ENCODE results near the gene TANGO6.

TANGO6 gene

GRCh38 chr16:68917541-68917940 lies 74.2 kb downstream of the TANGO6 start:
- Histone ChIP-seq H3K9me3 (replicated peaks; ENCODE audit: low read length) (no peaks in the 10 kb centered on the region), H3K4me2 (ENCODE audit: low read length) (no peak overlapping the region), H3K4me3 (ENCODE audit: low read length) (no peak overlapping the region), H3K4me1 (ENCODE audit: control insufficient read depth, insufficient read depth, low read length) (no peaks in the 10 kb centered on the region), H3K36me3 (ENCODE audit: insufficient read depth, low read length) (peaks cover 15% of the 10 kb centered on the region), H3K9ac (ENCODE audit: low read depth, low read length) (no peak overlapping the region), H3K27me3 (ENCODE audit: control insufficient read depth, insufficient read depth, low read length) (no peaks in the 10 kb centered on the region)

- H3K9ac ChIP-seq (ENCODE audit: low read depth, low read length): no peak overlapping the region
- no peaks in the 10 kb centered on the region for H3K27me3 ChIP-seq (ENCODE audit: control insufficient read depth, insufficient read depth, low read length)
- no peaks in the 10 kb centered on the region for H3K9me3 ChIP-seq (replicated peaks; ENCODE audit: low read length)
- H3K4me2 ChIP-seq (ENCODE audit: low read length): no peak overlapping the region
- H3K4me1 ChIP-seq (ENCODE audit: control insufficient read depth, insufficient read depth, low read length): no peaks in the 10 kb centered on the region
- H3K36me3 ChIP-seq (ENCODE audit: insufficient read depth, low read length): peaks cover 15% of the 10 kb centered on the region
- H3K4me3 ChIP-seq (ENCODE audit: low read length): no peak overlapping the region
These were observed 77.0 kb downstream of the TANGO6 start for GRCh38 chr16:68920349-68920748.

GRCh38 chr16:68921637-68922036 lies 78.3 kb downstream of the TANGO6 start:
- no peak overlapping the region for H3K4me2 ChIP-seq (ENCODE audit: low read length)
- H3K4me3 ChIP-seq (ENCODE audit: low read length): no peak overlapping the region
- no peaks in the 10 kb centered on the region for H3K27me3 ChIP-seq (ENCODE audit: control insufficient read depth, insufficient read depth, low read length)
- peaks cover 15% of the 10 kb centered on the region for H3K36me3 ChIP-seq (ENCODE audit: insufficient read depth, low read length)
- no peaks in the 10 kb centered on the region for H3K9me3 ChIP-seq (replicated peaks; ENCODE audit: low read length)
- H3K4me1 ChIP-seq (ENCODE audit: control insufficient read depth, insufficient read depth, low read length): no peaks in the 10 kb centered on the region
- H3K9ac ChIP-seq (ENCODE audit: low read depth, low read length): no peak overlapping the region

- H3K9ac ChIP-seq (ENCODE audit: low read depth, low read length): no peak overlapping the region
- H3K36me3 ChIP-seq (ENCODE audit: insufficient read depth, low read length): peaks cover 21% of the 10 kb centered on the region
- H3K4me1 ChIP-seq (ENCODE audit: control insufficient read depth, insufficient read depth, low read length): no peaks in the 10 kb centered on the region
- no peak overlapping the region for H3K4me2 ChIP-seq (ENCODE audit: low read length)
- no peak overlapping the region for H3K4me3 ChIP-seq (ENCODE audit: low read length)
- H3K27me3 ChIP-seq (ENCODE audit: control insufficient read depth, insufficient read depth, low read length): no peaks in the 10 kb centered on the region
- no peaks in the 10 kb centered on the region for H3K9me3 ChIP-seq (replicated peaks; ENCODE audit: low read length)
These were observed 79.8 kb downstream of the TANGO6 start for GRCh38 chr16:68923116-68923515.

- Histone ChIP-seq H3K36me3 (ENCODE audit: insufficient read depth, low read length) (peaks cover 21% of the 10 kb centered on the region), H3K9ac (ENCODE audit: low read depth, low read length) (no peak overlapping the region), H3K4me1 (ENCODE audit: control insufficient read depth, insufficient read depth, low read length) (no peaks in the 10 kb centered on the region), H3K9me3 (replicated peaks; ENCODE audit: low read length) (no peaks in the 10 kb centered on the region), H3K4me3 (ENCODE audit: low read length) (no peak overlapping the region), H3K4me2 (ENCODE audit: low read length) (no peak overlapping the region), H3K27me3 (ENCODE audit: control insufficient read depth, insufficient read depth, low read length) (no peaks in the 10 kb centered on the region)
These were observed 83.7 kb downstream of the TANGO6 start for GRCh38 chr16:68927018-68927417.

- Histone ChIP-seq H3K27me3 (ENCODE audit: control insufficient read depth, insufficient read depth, low read length) (no peaks in the 10 kb centered on the region), H3K4me2 (ENCODE audit: low read length) (no peak overlapping the region), H3K36me3 (ENCODE audit: insufficient read depth, low read length) (peaks cover 21% of the 10 kb centered on the region), H3K9ac (ENCODE audit: low read depth, low read length) (no peak overlapping the region), H3K4me1 (ENCODE audit: control insufficient read depth, insufficient read depth, low read length) (no peaks in the 10 kb centered on the region), H3K9me3 (replicated peaks; ENCODE audit: low read length) (no peaks in the 10 kb centered on the region), H3K4me3 (ENCODE audit: low read length) (no peak overlapping the region)
These were observed 87.9 kb downstream of the TANGO6 start for GRCh38 chr16:68931196-68931595.

- no peak overlapping the region for H3K4me3 ChIP-seq (ENCODE audit: low read length)
These were observed 91.1 kb downstream of the TANGO6 start for GRCh38 chr16:68934402-68934801.

GRCh38 chr16:68935008-68935407 lies 91.7 kb downstream of the TANGO6 start:
- Histone ChIP-seq H3K9ac (ENCODE audit: low read depth, low read length) (no peak overlapping the region), H3K4me1 (ENCODE audit: control insufficient read depth, insufficient read depth, low read length) (no peaks in the 10 kb centered on the region), H3K9me3 (replicated peaks; ENCODE audit: low read length) (no peaks in the 10 kb centered on the region), H3K4me2 (ENCODE audit: low read length) (no peak overlapping the region), H3K27me3 (ENCODE audit: control insufficient read depth, insufficient read depth, low read length) (no peaks in the 10 kb centered on the region), H3K36me3 (ENCODE audit: insufficient read depth, low read length) (peaks cover 8% of the 10 kb centered on the region), H3K4me3 (ENCODE audit: low read length) (no peak overlapping the region)

More at GRCh38 chr16:68934402-68934801, 91.1 kb downstream of the TANGO6 start:
- Histone ChIP-seq H3K27me3 (ENCODE audit: control insufficient read depth, insufficient read depth, low read length) (no peaks in the 10 kb centered on the region), H3K9me3 (replicated peaks; ENCODE audit: low read length) (no peaks in the 10 kb centered on the region), H3K9ac (ENCODE audit: low read depth, low read length) (no peak overlapping the region), H3K36me3 (ENCODE audit: insufficient read depth, low read length) (peaks cover 12% of the 10 kb centered on the region), H3K4me2 (ENCODE audit: low read length) (no peak overlapping the region), H3K4me1 (ENCODE audit: control insufficient read depth, insufficient read depth, low read length) (no peaks in the 10 kb centered on the region)

- Histone ChIP-seq H3K9me3 (replicated peaks; ENCODE audit: low read length) (no peaks in the 10 kb centered on the region), H3K9ac (ENCODE audit: low read depth, low read length) (no peak overlapping the region), H3K4me1 (ENCODE audit: control insufficient read depth, insufficient read depth, low read length) (no peaks in the 10 kb centered on the region), H3K27me3 (ENCODE audit: control insufficient read depth, insufficient read depth, low read length) (no peaks in the 10 kb centered on the region), H3K36me3 (ENCODE audit: insufficient read depth, low read length) (no peaks in the 10 kb centered on the region), H3K4me3 (ENCODE audit: low read length) (no peak overlapping the region), H3K4me2 (ENCODE audit: low read length) (no peak overlapping the region)
These were observed 93.7 kb downstream of the TANGO6 start for GRCh38 chr16:68936736-68937631.

- H3K27me3 ChIP-seq (ENCODE audit: control insufficient read depth, insufficient read depth, low read length): no peaks in the 10 kb centered on the region
- H3K4me1 ChIP-seq (ENCODE audit: control insufficient read depth, insufficient read depth, low read length): no peaks in the 10 kb centered on the region
- no peak overlapping the region for H3K9ac ChIP-seq (ENCODE audit: low read depth, low read length)
- H3K36me3 ChIP-seq (ENCODE audit: insufficient read depth, low read length): no peaks in the 10 kb centered on the region
- no peak overlapping the region for H3K4me3 ChIP-seq (ENCODE audit: low read length)
- H3K4me2 ChIP-seq (ENCODE audit: low read length): no peak overlapping the region
- H3K9me3 ChIP-seq (replicated peaks; ENCODE audit: low read length): no peaks in the 10 kb centered on the region
These were observed 96.5 kb downstream of the TANGO6 start for GRCh38 chr16:68939692-68940320.

- Histone ChIP-seq H3K4me2 (ENCODE audit: low read length) (no peak overlapping the region), H3K4me1 (ENCODE audit: control insufficient read depth, insufficient read depth, low read length) (no peaks in the 10 kb centered on the region), H3K27me3 (ENCODE audit: control insufficient read depth, insufficient read depth, low read length) (no peaks in the 10 kb centered on the region), H3K9me3 (replicated peaks; ENCODE audit: low read length) (no peaks in the 10 kb centered on the region), H3K9ac (ENCODE audit: low read depth, low read length) (no peak overlapping the region), H3K36me3 (ENCODE audit: insufficient read depth, low read length) (no peaks in the 10 kb centered on the region), H3K4me3 (ENCODE audit: low read length) (no peak overlapping the region)
These were observed 97.5 kb downstream of the TANGO6 start for GRCh38 chr16:68940816-68941215.

- no peak overlapping the region for H3K9ac ChIP-seq (ENCODE audit: low read depth, low read length)
- no peaks in the 10 kb centered on the region for H3K4me1 ChIP-seq (ENCODE audit: control insufficient read depth, insufficient read depth, low read length)
- H3K9me3 ChIP-seq (replicated peaks; ENCODE audit: low read length): no peaks in the 10 kb centered on the region
- H3K4me2 ChIP-seq (ENCODE audit: low read length): no peak overlapping the region
- no peaks in the 10 kb centered on the region for H3K27me3 ChIP-seq (ENCODE audit: control insufficient read depth, insufficient read depth, low read length)
- H3K4me3 ChIP-seq (ENCODE audit: low read length): no peak overlapping the region
- no peaks in the 10 kb centered on the region for H3K36me3 ChIP-seq (ENCODE audit: insufficient read depth, low read length)
These were observed 100.6 kb downstream of the TANGO6 start for GRCh38 chr16:68943961-68944360.
